SK-N-SH (cell line): ENCODE measurements around the gene TRMU.

Experiments
- CTCF ChIP-seq: fragments of 200-600 bp; sonication (generic); IDR thresholded peaks from 2 replicates; pipeline ENCODE4 v1.6.1; 2017; ENCODE audit warnings: antibody characterized with exemption, mild to moderate bottlenecking, moderate library complexity
- EZH2phosphoT487 ChIP-seq: fragments of 200-600 bp; sonication (generic); IDR thresholded peaks from 2 replicates; pipeline ENCODE4 v1.6.1; 2017; ENCODE audit warnings: low read depth, mixed run types, mild to moderate bottlenecking, antibody characterized with exemption, moderate library complexity, borderline replicate concordance
- PBX3 ChIP-seq: IDR thresholded peaks from 2 replicates; pipeline ENCODE4; 2012
- REST ChIP-seq: IDR thresholded peaks from 2 replicates; pipeline ENCODE4 v1.6.1; 2012; ENCODE audit warnings: mild to moderate bottlenecking, low read depth, low read length, moderate library complexity
- SIN3A ChIP-seq: IDR thresholded peaks from 2 replicates; pipeline ENCODE4 v1.6.1; 2012; ENCODE audit warnings: low read depth, mild to moderate bottlenecking, low read length, moderate library complexity, borderline replicate concordance
- SMC3 ChIP-seq: IDR thresholded peaks from 2 replicates; pipeline ENCODE4 v1.6.1; 2012; ENCODE audit warnings: low read depth, low read length, improper control_type of control experiment
- ZBTB33 ChIP-seq: IDR thresholded peaks from 2 replicates; pipeline ENCODE4 v1.4.0; 2012; ENCODE audit warnings: low read depth, borderline replicate concordance

GRCh38 chr22:46328797-46329196 is 6.7 kb upstream of the TRMU start:
- no peak for TF ChIP-seq REST
- TF ChIP-seq CTCF = no peak
- TF ChIP-seq SIN3A = no peak
- TF ChIP-seq EZH2phosphoT487 = no peak
- TF ChIP-seq PBX3 = no peak
- TF ChIP-seq ZBTB33 = no peak
- TF ChIP-seq SMC3 = no peak
